ENCODE results near the gene EIF4E. TPM values are rescaled to one million over a fixed set of nuclear protein-coding genes. Genes with fewer than 3 reads are reported as not detected.

Gene EIF4E
- total RNA-seq: 100 to 1,000 TPM in 1 of 2 donors, 10 to 100 TPM in 1; 75.0 to 125 TPM

GRCh38 chr4:98928505-98929340, at the start of gene EIF4E:
EIF4E (minus strand) TSS chr4:98929133; CDS start chr4:98929112, 21 bp downstream.
- H3K27me3 Mint-ChIP-seq: no peaks in the 10 kb centered on the region
- peaks cover 49% of the 10 kb centered on the region for H3K36me3 Mint-ChIP-seq (ENCODE audit: low read depth)
- ATAC-seq (replicated peaks): peak; percentile 72
- H3K27ac Mint-ChIP-seq: peak within 1 kb of the TSS; percentile 100
- peaks cover 18% of the 10 kb centered on the region for H3K4me1 Mint-ChIP-seq
- no peaks in the 10 kb centered on the region for H3K9me3 Mint-ChIP-seq
- H3K4me3 Mint-ChIP-seq: peak within 1 kb of the TSS; percentile 100

GRCh38 chr4:98977557-98977956, 48.6 kb upstream of the EIF4E start:
- no peak for ATAC-seq (replicated peaks)
- Mint-ChIP-seq H3K4me1 (no peaks in the 10 kb centered on the region), H3K9me3 (no peaks in the 10 kb centered on the region), H3K27ac (no peak overlapping the region), H3K27me3 (peaks cover 5% of the 10 kb centered on the region), H3K4me3 (no peak overlapping the region), H3K36me3 (ENCODE audit: low read depth) (no peaks in the 10 kb centered on the region)

GRCh38 chr4:98976716-98977115, 47.8 kb upstream of the EIF4E start:
- no peak overlapping the region for H3K27ac Mint-ChIP-seq
- H3K36me3 Mint-ChIP-seq (ENCODE audit: low read depth): no peaks in the 10 kb centered on the region
- peaks cover 5% of the 10 kb centered on the region for H3K27me3 Mint-ChIP-seq
- no peaks in the 10 kb centered on the region for H3K4me1 Mint-ChIP-seq
- ATAC-seq (replicated peaks): no peak
- H3K4me3 Mint-ChIP-seq: no peak overlapping the region
- no peaks in the 10 kb centered on the region for H3K9me3 Mint-ChIP-seq

- ATAC-seq (replicated peaks): no peak
- no peak overlapping the region for H3K4me3 Mint-ChIP-seq
- no peaks in the 10 kb centered on the region for H3K4me1 Mint-ChIP-seq
- H3K27ac Mint-ChIP-seq: no peak overlapping the region
- H3K9me3 Mint-ChIP-seq: no peaks in the 10 kb centered on the region
- no peaks in the 10 kb centered on the region for H3K36me3 Mint-ChIP-seq (ENCODE audit: low read depth)
- peaks cover 3% of the 10 kb centered on the region for H3K27me3 Mint-ChIP-seq
Measured at GRCh38 chr4:98969878-98970785, 41.2 kb upstream of the EIF4E start.

GRCh38 chr4:98967786-98968329, 38.9 kb upstream of the EIF4E start:
- ATAC-seq (replicated peaks): no peak
- H3K4me1 Mint-ChIP-seq: no peaks in the 10 kb centered on the region
- H3K4me3 Mint-ChIP-seq: no peak overlapping the region
- H3K9me3 Mint-ChIP-seq: no peaks in the 10 kb centered on the region
- no peaks in the 10 kb centered on the region for H3K36me3 Mint-ChIP-seq (ENCODE audit: low read depth)
- peaks cover 3% of the 10 kb centered on the region for H3K27me3 Mint-ChIP-seq
- no peak overlapping the region for H3K27ac Mint-ChIP-seq

DNA sequence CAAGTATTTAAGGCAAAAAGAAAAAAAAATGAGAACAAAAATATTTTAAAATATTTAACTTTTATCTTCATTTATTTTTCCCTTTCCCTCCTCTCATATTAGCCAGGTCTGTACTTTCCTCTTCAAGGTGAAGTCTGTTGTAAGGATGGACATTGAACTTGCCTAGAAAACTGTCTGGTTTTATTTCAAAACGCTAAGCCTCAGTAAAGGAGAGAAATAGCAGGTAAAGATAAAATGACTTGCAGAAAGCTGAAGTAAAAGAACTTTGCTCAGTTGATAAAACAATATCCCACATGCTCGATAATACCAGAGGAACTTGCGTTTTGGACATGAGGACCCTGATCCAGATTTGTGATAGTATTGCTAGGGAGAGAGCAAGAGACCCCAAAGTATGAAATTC, 38.0 kb upstream of the EIF4E start:
- Mint-ChIP-seq H3K27ac (no peak overlapping the region), H3K4me3 (no peak overlapping the region), H3K36me3 (ENCODE audit: low read depth) (no peaks in the 10 kb centered on the region), H3K4me1 (no peaks in the 10 kb centered on the region), H3K27me3 (peaks cover 3% of the 10 kb centered on the region), H3K9me3 (no peaks in the 10 kb centered on the region)
- ATAC-seq (replicated peaks): no peak

DNA sequence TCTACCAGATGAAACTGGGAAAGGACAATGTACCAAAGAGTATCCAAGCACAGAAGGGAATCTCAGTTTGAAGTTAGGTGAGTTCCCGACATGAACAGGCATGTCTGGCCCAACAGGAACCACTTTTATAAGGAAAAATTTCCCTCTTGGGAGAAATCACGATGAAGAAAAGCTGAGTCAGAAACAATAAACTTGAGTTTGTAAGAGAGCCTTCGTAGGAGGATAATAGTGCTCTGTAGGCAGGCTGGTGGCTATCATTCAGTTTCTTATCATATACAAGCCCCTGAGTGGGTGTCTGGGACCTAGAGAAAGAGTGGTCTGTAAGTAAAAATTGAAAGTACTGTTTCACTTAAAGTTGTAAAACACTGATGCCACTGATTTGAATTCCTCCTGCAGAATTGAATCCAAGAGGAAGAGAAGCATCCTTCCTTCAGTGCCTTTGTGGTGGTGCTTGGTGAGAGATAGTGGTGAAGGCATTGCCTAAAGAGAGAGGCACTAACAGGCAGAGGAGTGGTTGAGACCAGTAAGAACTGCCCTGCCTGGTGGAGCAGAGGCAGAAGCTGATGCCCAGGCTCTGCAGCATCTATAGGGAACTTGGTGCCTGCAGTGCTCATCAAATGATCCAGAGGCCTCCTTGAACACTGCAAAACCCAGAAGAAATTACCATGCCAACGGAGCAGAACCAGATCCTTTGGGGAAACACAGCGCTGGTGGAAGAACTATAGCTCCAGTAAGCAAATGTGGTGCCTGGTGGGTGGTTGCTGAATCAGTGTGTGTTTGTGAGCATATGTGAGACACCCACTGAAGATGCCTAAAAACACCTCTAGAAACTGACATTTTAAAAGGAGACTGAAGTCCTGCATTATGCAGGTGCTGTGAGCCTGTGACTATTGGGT, 34.9 kb upstream of the EIF4E start:
- no peak for ATAC-seq (replicated peaks)
- peaks cover 3% of the 10 kb centered on the region for H3K27me3 Mint-ChIP-seq
- H3K9me3 Mint-ChIP-seq: no peaks in the 10 kb centered on the region
- H3K36me3 Mint-ChIP-seq (ENCODE audit: low read depth): no peaks in the 10 kb centered on the region
- no peak overlapping the region for H3K27ac Mint-ChIP-seq
- no peak overlapping the region for H3K4me3 Mint-ChIP-seq
- H3K4me1 Mint-ChIP-seq: no peaks in the 10 kb centered on the region

DNA sequence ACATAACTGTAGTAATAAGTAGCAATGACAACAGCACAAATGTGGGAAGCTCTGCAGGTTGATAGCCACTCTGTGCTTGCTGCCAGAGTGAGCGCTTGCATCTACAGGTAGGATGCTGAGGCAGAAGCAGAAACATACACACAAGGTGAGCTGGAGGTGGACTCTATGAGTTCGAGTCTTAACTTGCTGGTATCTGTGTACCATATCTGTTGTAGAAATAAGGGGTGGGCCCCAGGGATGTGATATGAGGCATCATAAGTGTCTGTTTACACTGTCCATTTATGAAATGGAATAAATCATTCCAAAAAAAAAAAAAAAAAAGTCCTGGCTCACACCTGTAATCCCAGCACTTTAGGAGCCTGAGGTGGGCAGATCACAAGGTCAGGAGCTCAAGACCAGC, 32.8 kb upstream of the EIF4E start:
- no peak overlapping the region for H3K4me3 Mint-ChIP-seq
- H3K27ac Mint-ChIP-seq: no peak overlapping the region
- no peaks in the 10 kb centered on the region for H3K4me1 Mint-ChIP-seq
- no peak for ATAC-seq (replicated peaks)
- H3K36me3 Mint-ChIP-seq (ENCODE audit: low read depth): no peaks in the 10 kb centered on the region
- H3K27me3 Mint-ChIP-seq: peaks cover 3% of the 10 kb centered on the region
- no peaks in the 10 kb centered on the region for H3K9me3 Mint-ChIP-seq

DNA sequence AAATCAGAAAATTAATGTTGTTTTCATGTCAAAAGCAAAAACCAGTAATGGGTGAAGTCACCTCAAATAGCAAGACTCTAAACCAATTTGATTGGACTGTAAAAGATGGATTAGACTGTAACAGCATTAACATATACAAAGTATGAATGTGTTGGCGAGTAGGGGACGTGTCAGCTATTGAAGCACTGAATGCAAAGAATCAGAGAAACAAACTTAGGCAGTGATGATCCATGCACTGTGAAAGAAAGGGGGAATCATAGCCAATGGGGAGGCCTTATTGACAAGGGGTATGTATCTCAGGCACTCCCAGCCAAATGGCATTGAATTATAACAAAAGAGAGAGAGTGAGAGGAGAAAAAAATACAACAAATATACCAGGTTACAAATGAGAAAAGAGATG, 30.5 kb upstream of the EIF4E start:
- Mint-ChIP-seq H3K4me1 (no peaks in the 10 kb centered on the region), H3K4me3 (no peak overlapping the region)
- ATAC-seq (replicated peaks): no peak

DNA sequence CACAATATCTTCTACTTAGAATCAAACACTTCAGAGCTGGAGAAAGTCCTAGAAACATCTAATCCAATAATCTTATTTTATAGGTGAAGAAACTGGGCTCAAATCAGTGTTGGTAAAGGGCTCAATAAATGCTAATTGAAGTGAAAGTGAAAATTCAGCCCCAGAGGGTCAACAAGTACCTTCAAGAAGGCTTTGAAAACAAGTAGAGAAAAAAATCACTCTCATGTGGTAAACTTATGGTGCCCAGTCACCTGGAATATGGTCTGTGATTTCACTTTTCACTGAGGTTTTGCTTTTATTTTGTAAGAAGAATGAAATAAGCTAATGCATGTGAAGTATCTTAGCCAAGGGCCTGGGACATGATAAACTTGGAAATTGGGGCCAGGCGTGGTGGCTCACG, 29.1 kb upstream of the EIF4E start:
- no peak for ATAC-seq (replicated peaks)
- no peaks in the 10 kb centered on the region for H3K9me3 Mint-ChIP-seq
- H3K27ac Mint-ChIP-seq: no peak overlapping the region
- H3K36me3 Mint-ChIP-seq (ENCODE audit: low read depth): no peaks in the 10 kb centered on the region
- H3K27me3 Mint-ChIP-seq: peaks cover 11% of the 10 kb centered on the region
- H3K4me3 Mint-ChIP-seq: no peak overlapping the region
- H3K4me1 Mint-ChIP-seq: no peaks in the 10 kb centered on the region

More for the DNA sequence above, 30.5 kb upstream of the EIF4E start:
- H3K27me3 Mint-ChIP-seq: peaks cover 11% of the 10 kb centered on the region
- H3K27ac Mint-ChIP-seq: no peak overlapping the region
- no peaks in the 10 kb centered on the region for H3K9me3 Mint-ChIP-seq
- no peaks in the 10 kb centered on the region for H3K36me3 Mint-ChIP-seq (ENCODE audit: low read depth)

DNA sequence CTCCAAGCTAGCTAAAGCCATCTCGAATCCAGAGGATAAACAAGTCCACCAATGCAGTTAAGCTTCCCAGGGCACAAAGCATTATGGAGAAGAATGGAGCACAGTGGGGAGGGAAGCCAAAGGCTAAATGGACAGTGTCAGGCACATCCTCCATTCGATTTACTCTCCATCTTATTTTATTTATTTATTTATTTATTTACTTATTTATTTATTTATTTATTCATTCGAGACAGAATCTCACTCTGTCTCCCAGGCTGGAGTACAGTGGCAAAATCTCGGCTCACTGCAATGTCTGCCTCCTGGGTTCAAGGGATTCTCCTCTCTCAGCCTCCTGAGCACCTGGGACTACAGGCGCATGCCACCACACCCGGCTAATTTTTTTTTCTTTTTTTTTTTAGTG, 26.3 kb upstream of the EIF4E start:
- Mint-ChIP-seq H3K36me3 (ENCODE audit: low read depth) (no peaks in the 10 kb centered on the region), H3K4me1 (no peaks in the 10 kb centered on the region), H3K9me3 (no peaks in the 10 kb centered on the region), H3K4me3 (no peak overlapping the region), H3K27me3 (peaks cover 11% of the 10 kb centered on the region), H3K27ac (no peak overlapping the region)
- no peak for ATAC-seq (replicated peaks)

GRCh38 chr4:98951710-98952109, 22.8 kb upstream of the EIF4E start:
- Mint-ChIP-seq H3K36me3 (ENCODE audit: low read depth) (no peaks in the 10 kb centered on the region), H3K4me1 (no peaks in the 10 kb centered on the region), H3K27ac (no peak overlapping the region), H3K9me3 (no peaks in the 10 kb centered on the region), H3K4me3 (no peak overlapping the region), H3K27me3 (peaks cover 11% of the 10 kb centered on the region)
- no peak for ATAC-seq (replicated peaks)

GRCh38 chr4:98950925-98951324, 22.0 kb upstream of the EIF4E start:
- no peak overlapping the region for H3K4me3 Mint-ChIP-seq
- no peak overlapping the region for H3K27ac Mint-ChIP-seq
- H3K9me3 Mint-ChIP-seq: no peaks in the 10 kb centered on the region
- peaks cover 9% of the 10 kb centered on the region for H3K27me3 Mint-ChIP-seq
- H3K4me1 Mint-ChIP-seq: no peaks in the 10 kb centered on the region
- ATAC-seq (replicated peaks): no peak
- no peaks in the 10 kb centered on the region for H3K36me3 Mint-ChIP-seq (ENCODE audit: low read depth)

DNA sequence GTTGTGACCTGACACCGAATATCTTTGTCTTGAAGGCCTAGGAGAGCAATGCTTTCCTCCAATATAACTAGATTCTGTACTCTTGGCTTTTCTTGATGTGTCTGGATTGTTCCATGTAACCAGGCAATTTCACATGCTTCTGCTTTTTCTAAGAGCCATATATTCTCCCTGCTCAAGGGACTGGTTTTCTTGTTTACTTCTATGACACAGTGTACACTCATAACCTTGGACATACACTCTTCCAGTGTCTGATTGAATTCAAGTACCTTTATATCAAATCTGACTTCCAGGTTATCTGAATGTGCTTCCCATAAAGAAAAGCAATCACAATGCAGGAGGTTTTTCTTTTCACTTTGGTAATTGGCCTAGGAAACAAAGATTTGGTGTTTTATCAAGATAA, 17.4 kb upstream of the EIF4E start:
- no peaks in the 10 kb centered on the region for H3K36me3 Mint-ChIP-seq (ENCODE audit: low read depth)
- H3K4me3 Mint-ChIP-seq: no peak overlapping the region
- no peaks in the 10 kb centered on the region for H3K27me3 Mint-ChIP-seq
- ATAC-seq (replicated peaks): no peak
- no peaks in the 10 kb centered on the region for H3K9me3 Mint-ChIP-seq
- H3K4me1 Mint-ChIP-seq: no peaks in the 10 kb centered on the region
- H3K27ac Mint-ChIP-seq: no peak overlapping the region
